ENCODE results near the gene CHST13.

CHST13 gene

GRCh38 chr3:126546549-126547239 lies 22.7 kb downstream of the CHST13 start:
- no peaks in the 10 kb centered on the region for H3K4me1 Mint-ChIP-seq
- ATAC-seq = no peak

GRCh38 chr3:126547721-126548120 lies 23.8 kb downstream of the CHST13 start:
- DNase-seq (no peak), ATAC-seq (no peak)
- Mint-ChIP-seq H3K27me3 (peaks cover 14% of the 10 kb centered on the region), H3K9me3 (no peaks in the 10 kb centered on the region), H3K27ac (no peak overlapping the region), H3K4me1 (no peaks in the 10 kb centered on the region), H3K4me3 (no peak overlapping the region)

More at GRCh38 chr3:126546549-126547239, 22.7 kb downstream of the CHST13 start:
- Mint-ChIP-seq H3K27me3 (peaks cover 14% of the 10 kb centered on the region), H3K4me3 (no peak overlapping the region), H3K27ac (no peak overlapping the region), H3K9me3 (no peaks in the 10 kb centered on the region)
- DNase-seq = no peak

- Mint-ChIP-seq H3K27ac (peak overlapping the region in 1 of 2 donors; percentile 23), H3K4me3 (no peak overlapping the region), H3K9me3 (no peaks in the 10 kb centered on the region), H3K4me1 (no peaks in the 10 kb centered on the region), H3K27me3 (peaks cover 14% of the 10 kb centered on the region)
- ATAC-seq (no peak), DNase-seq (no peak)
These were observed 24.9 kb downstream of the CHST13 start for GRCh38 chr3:126548556-126549466.

- no peak overlapping the region for H3K27ac Mint-ChIP-seq
These were observed 26.0 kb downstream of the CHST13 start for GRCh38 chr3:126549861-126550487.

GRCh38 chr3:126550488-126551051 lies 26.6 kb downstream of the CHST13 start:
- Mint-ChIP-seq H3K4me1 (no peaks in the 10 kb centered on the region), H3K9me3 (no peaks in the 10 kb centered on the region), H3K27me3 (peaks cover 14% of the 10 kb centered on the region), H3K4me3 (no peak overlapping the region), H3K27ac (peak overlapping the region in 1 of 2 donors; percentile 49)
- ATAC-seq (no peak), DNase-seq (no peak)

More at GRCh38 chr3:126549861-126550487, 26.0 kb downstream of the CHST13 start:
- no peaks in the 10 kb centered on the region for H3K4me1 Mint-ChIP-seq
- H3K9me3 Mint-ChIP-seq = no peaks in the 10 kb centered on the region
- peak; percentile 32 for ATAC-seq
- peaks cover 14% of the 10 kb centered on the region for H3K27me3 Mint-ChIP-seq
- no peak for DNase-seq
- no peak overlapping the region for H3K4me3 Mint-ChIP-seq

- no peak overlapping the region for H3K4me3 Mint-ChIP-seq
- H3K27me3 Mint-ChIP-seq = peaks cover 14% of the 10 kb centered on the region
- no peak for ATAC-seq
- H3K27ac Mint-ChIP-seq = no peak overlapping the region
- no peaks in the 10 kb centered on the region for H3K9me3 Mint-ChIP-seq
- DNase-seq = no peak
- H3K4me1 Mint-ChIP-seq = no peaks in the 10 kb centered on the region
These were observed 27.3 kb downstream of the CHST13 start for GRCh38 chr3:126551121-126551838.

- Mint-ChIP-seq H3K4me1 (no peaks in the 10 kb centered on the region), H3K9me3 (no peaks in the 10 kb centered on the region), H3K27me3 (peaks cover 14% of the 10 kb centered on the region), H3K27ac (no peak overlapping the region), H3K4me3 (no peak overlapping the region)
- no peak for DNase-seq
- no peak for ATAC-seq
These were observed 28.1 kb downstream of the CHST13 start for GRCh38 chr3:126551839-126552687.

- no peak for ATAC-seq
- H3K4me3 Mint-ChIP-seq = no peak overlapping the region
These were observed 28.8 kb downstream of the CHST13 start for GRCh38 chr3:126552688-126553283.

GRCh38 chr3:126553284-126554084 lies 29.5 kb downstream of the CHST13 start:
- Mint-ChIP-seq H3K4me1 (no peaks in the 10 kb centered on the region), H3K27me3 (peaks cover 14% of the 10 kb centered on the region), H3K27ac (peak overlapping the region in 1 of 2 donors; percentile 66), H3K9me3 (no peaks in the 10 kb centered on the region), H3K4me3 (no peak overlapping the region)
- ATAC-seq = no peak
- no peak for DNase-seq

More at GRCh38 chr3:126552688-126553283, 28.8 kb downstream of the CHST13 start:
- no peak overlapping the region for H3K27ac Mint-ChIP-seq
- no peak for DNase-seq
- H3K4me1 Mint-ChIP-seq = no peaks in the 10 kb centered on the region
- peaks cover 14% of the 10 kb centered on the region for H3K27me3 Mint-ChIP-seq
- H3K9me3 Mint-ChIP-seq = no peaks in the 10 kb centered on the region

- DNase-seq (no peak), ATAC-seq (no peak)
- no peak overlapping the region for H3K4me3 Mint-ChIP-seq
- no peak overlapping the region for H3K27ac Mint-ChIP-seq
- no peaks in the 10 kb centered on the region for H3K9me3 Mint-ChIP-seq
- H3K4me1 Mint-ChIP-seq = no peaks in the 10 kb centered on the region
- H3K27me3 Mint-ChIP-seq = peaks cover 14% of the 10 kb centered on the region
These were observed 30.9 kb downstream of the CHST13 start for GRCh38 chr3:126554560-126555525.

- H3K4me1 Mint-ChIP-seq = no peaks in the 10 kb centered on the region
- no peak overlapping the region for H3K4me3 Mint-ChIP-seq
- ATAC-seq = no peak
- no peaks in the 10 kb centered on the region for H3K9me3 Mint-ChIP-seq
- peaks cover 3% of the 10 kb centered on the region for H3K27me3 Mint-ChIP-seq
- peak overlapping the region in 1 of 2 donors; percentile 9 for H3K27ac Mint-ChIP-seq
- DNase-seq = no peak
These were observed 32.1 kb downstream of the CHST13 start for GRCh38 chr3:126555795-126556636.
